Right cardiac atrium (tissue), 5 donors: Measurements from ENCODE around the gene DNPEP. TPM values are rescaled to one million over a fixed set of nuclear protein-coding genes. Genes with fewer than 3 reads are reported as not detected.

ENCODE experiments used
- ATAC-seq, 2 donors: fragments of 200-7000 bp; cut with Tn5 transposase; one replicate each; pipeline versions ENCODE4 v1.8.0 to v1.9.1; 2020; ENCODE audit warnings: moderate library complexity in 2 of 2, mild to moderate bottlenecking in 1 of 2
- DNase-seq, 3 donors: peaks; one replicate each; pipeline ENCODE4 v3.0.0-alpha.2; 2020
- H3K27ac ChIP-seq: one replicate; pipeline ENCODE4 v1.5.1; 2013; ENCODE audit warnings: mild to moderate bottlenecking, low read length, control low read depth, moderate library complexity
- H3K27me3 ChIP-seq: one replicate; pipeline ENCODE4 v1.6.1; 2013; ENCODE audit not compliant: control insufficient read depth, insufficient read depth
- H3K4me1 ChIP-seq: one replicate; pipeline ENCODE4 v1.6.1; 2013; ENCODE audit warnings: low read length; ENCODE audit not compliant: control insufficient read depth, insufficient read depth
- H3K4me3 ChIP-seq: one replicate; pipeline ENCODE4 v1.5.1; 2013; ENCODE audit warnings: low read length, control low read depth
- H3K9me3 ChIP-seq: one replicate; pipeline ENCODE4 v1.6.1; 2013; ENCODE audit warnings: low read length; ENCODE audit not compliant: control insufficient read depth
- WGBS: extraction: QIAGEN DNeasy Blood & Tissue Kit; methylation state at CpG from one replicate; pipeline ENCODE4 v1.1.7; 2013; 5-methylcytosine and 5-hydroxymethylcytosine counted together
- intact Hi-C, 4 donors: fragments of 100-400 bp; cut with DNase I; formaldehyde crosslinking; loops; one replicate each; pipeline versions ENCODE4 v1.11.0 to v1.14.0; 2022 to 2023
- polyA plus RNA-seq: library from polyadenylated mRNA; stranded (reverse); fragments of 200-250 nt; gene quantifications from one replicate; pipeline ENCODE4 v1.2.3, GENCODE V29; 2013
- total RNA-seq, 4 donors: library from RNA; stranded (reverse); fragmentation: NEBNext Ultra II Directional; extraction: Animal tissue kit (Norgen Biotek cat#: 25700); gene quantifications; one replicate each; pipeline ENCODE4 v1.2.1, GENCODE V29; 2021
- donor health status: healthy with polysubstance abuse.
- donor health status: DM: no; HTN: yes; CAD: no.
- donor health status: DM: no; HTN: no; CAD: no.
- donor health status: DM: no; HTN: yes; CAD: no; lungs with severe emphysema.
- donor health status: DM: yes; HTN: yes; CAD: no.

DNPEP gene
- total and polyA plus RNA-seq, 5 donors: 42.2 to 58.8 (median 55.0) TPM

GRCh38 chr2:219419012-219419324, 31.3 kb upstream of the DNPEP start:
- no peak for DNase-seq
- no peaks in the 10 kb centered on the region for H3K27me3 ChIP-seq
- H3K4me3 ChIP-seq: peak overlapping the region; percentile 51
- H3K9me3 ChIP-seq: no peaks in the 10 kb centered on the region
- H3K4me1 ChIP-seq: no peaks in the 10 kb centered on the region
- no peak for ATAC-seq
- intact Hi-C loops: no loop called here
- H3K27ac ChIP-seq: peak overlapping the region; percentile 64
- WGBS: 37% methylated on average over 12 of the region's 12 CpGs

- peak within 1 kb of the TSS; percentile 95 for H3K27ac ChIP-seq
- no peaks in the 10 kb centered on the region for H3K27me3 ChIP-seq
- DNase-seq (peak; percentile 67 to 92 (median 87)), ATAC-seq (peak; percentile 67 to 73)
- no peaks in the 10 kb centered on the region for H3K9me3 ChIP-seq
- H3K4me3 ChIP-seq: peak within 1 kb of the TSS; percentile 51
- WGBS: 6% methylated on average over 98 of the region's 98 CpGs
- intact Hi-C loops: no loop called here
- no peaks in the 10 kb centered on the region for H3K4me1 ChIP-seq
Observed at GRCh38 chr2:219418155-219419011, 30.7 kb upstream of the DNPEP start, which contains the start of gene DES. TSS of gene DES (plus strand) at chr2:219418377. CDS start at chr2:219418463, 86 bp downstream.

- intact Hi-C loops: no loop called here
- Histone ChIP-seq H3K27ac (peak overlapping the region; percentile 95), H3K4me1 (no peaks in the 10 kb centered on the region), H3K9me3 (no peaks in the 10 kb centered on the region), H3K4me3 (no peak overlapping the region), H3K27me3 (no peaks in the 10 kb centered on the region)
- 50% methylated on average over 9 of the region's 9 CpGs for WGBS
- ATAC-seq (peak; percentile 53 to 67), DNase-seq (peak; percentile 55 to 78 (median 77))
Observed at GRCh38 chr2:219417374-219417773, 29.7 kb upstream of the DNPEP start.

GRCh38 chr2:219416938-219417337, 29.2 kb upstream of the DNPEP start:
- no peaks in the 10 kb centered on the region for H3K4me1 ChIP-seq
- 68% methylated on average over 4 of the region's 4 CpGs for WGBS

GRCh38 chr2:219416235-219416602, 28.5 kb upstream of the DNPEP start:
- no peak for ATAC-seq
- intact Hi-C loops: no loop called here
- H3K4me3 ChIP-seq: no peak overlapping the region
- no peaks in the 10 kb centered on the region for H3K9me3 ChIP-seq
- 24% methylated on average over 3 of the region's 3 CpGs for WGBS
- no peaks in the 10 kb centered on the region for H3K4me1 ChIP-seq
- no peak for DNase-seq
- H3K27me3 ChIP-seq: no peaks in the 10 kb centered on the region
- peak overlapping the region; percentile 95 for H3K27ac ChIP-seq

More at GRCh38 chr2:219416938-219417337, 29.2 kb upstream of the DNPEP start:
- H3K27ac ChIP-seq: peak overlapping the region; percentile 95
- H3K4me3 ChIP-seq: no peak overlapping the region
- no peaks in the 10 kb centered on the region for H3K9me3 ChIP-seq
- intact Hi-C loops: no loop called here
- no peaks in the 10 kb centered on the region for H3K27me3 ChIP-seq
- DNase-seq (no peak), ATAC-seq (peak; percentile 48 to 65)

GRCh38 chr2:219415580-219416234, 28.0 kb upstream of the DNPEP start:
- WGBS: 51% methylated on average over 5 of the region's 5 CpGs
- ATAC-seq (no peak), DNase-seq (no peak)
- Histone ChIP-seq H3K27ac (peak overlapping the region; percentile 95), H3K4me3 (no peak overlapping the region), H3K27me3 (no peaks in the 10 kb centered on the region), H3K4me1 (no peaks in the 10 kb centered on the region), H3K9me3 (no peaks in the 10 kb centered on the region)
- intact Hi-C loops: no loop called here

- no peak for ATAC-seq
- Histone ChIP-seq H3K9me3 (no peaks in the 10 kb centered on the region), H3K27me3 (no peaks in the 10 kb centered on the region), H3K27ac (no peak overlapping the region), H3K4me3 (no peak overlapping the region), H3K4me1 (no peaks in the 10 kb centered on the region)
- intact Hi-C loops: no loop called here
- DNase-seq: no peak
- WGBS: 70% methylated on average over 4 of the region's 4 CpGs
Observed at GRCh38 chr2:219414857-219415256, 27.1 kb upstream of the DNPEP start.

- no peaks in the 10 kb centered on the region for H3K27me3 ChIP-seq
- no peak overlapping the region for H3K4me3 ChIP-seq
- no peak overlapping the region for H3K27ac ChIP-seq
- DNase-seq: no peak
- H3K9me3 ChIP-seq: no peaks in the 10 kb centered on the region
- no peak for ATAC-seq
- intact Hi-C loops: no loop called here
- H3K4me1 ChIP-seq: peaks cover 4% of the 10 kb centered on the region
- 79% methylated on average over 8 of the region's 8 CpGs for WGBS
Observed at GRCh38 chr2:219410390-219410789, 22.7 kb upstream of the DNPEP start.

- ATAC-seq (no peak), DNase-seq (no peak)
- Histone ChIP-seq H3K4me3 (no peak overlapping the region), H3K4me1 (peaks cover 4% of the 10 kb centered on the region), H3K9me3 (no peaks in the 10 kb centered on the region), H3K27ac (peak overlapping the region; percentile 59), H3K27me3 (no peaks in the 10 kb centered on the region)
- intact Hi-C loops: loop anchor here in 1 of 4 donors (10.0 kb wide), 1 partner anchor 45 kb away; no protein-coding TSS in a partner anchor
- WGBS: 94% methylated on average over 5 of the region's 5 CpGs
Observed at GRCh38 chr2:219409619-219410018, 21.9 kb upstream of the DNPEP start.

GRCh38 chr2:219408631-219409030, 20.9 kb upstream of the DNPEP start:
- DNase-seq: peak in 1 of 3 donors; percentile 45
- intact Hi-C loops: loop anchor here in 1 of 4 donors (10.0 kb wide), 1 partner anchor 46 kb away; no protein-coding TSS in a partner anchor
- Histone ChIP-seq H3K4me1 (peaks cover 4% of the 10 kb centered on the region), H3K27ac (peak overlapping the region; percentile 78), H3K9me3 (no peaks in the 10 kb centered on the region), H3K27me3 (no peaks in the 10 kb centered on the region), H3K4me3 (no peak overlapping the region)
- 32% methylated on average over 8 of the region's 8 CpGs for WGBS
- ATAC-seq: peak in 1 of 2 donors; percentile 17

GRCh38 chr2:219408204-219408603, 20.5 kb upstream of the DNPEP start:
- intact Hi-C loops: loop anchor here in 1 of 4 donors (10.0 kb wide), 1 partner anchor 47 kb away; no protein-coding TSS in a partner anchor
- WGBS: 52% methylated on average over 5 of the region's 5 CpGs
- DNase-seq: no peak
- Histone ChIP-seq H3K4me1 (peaks cover 4% of the 10 kb centered on the region), H3K27ac (peak overlapping the region; percentile 78), H3K4me3 (no peak overlapping the region), H3K9me3 (no peaks in the 10 kb centered on the region), H3K27me3 (no peaks in the 10 kb centered on the region)
- ATAC-seq: no peak
